GM23338 (cell line): Measurements from ENCODE around the gene COL26A1.

ENCODE experiments used
- CREB1 ChIP-seq: fragments of 250-450 bp; sonication (Bioruptor Pico); IDR thresholded peaks from 2 replicates; pipeline ENCODE4 v1.5.0; 2020; ENCODE audit warnings: low read depth, mild to moderate bottlenecking, moderate library complexity
- CTCF ChIP-seq, 2 experiments: fragments of 200-600 bp in 1 of 2; sonication (generic) in 1 of 2; conservative IDR thresholded peaks; 2 replicates each; pipeline versions ENCODE4 v1.5.1 to v1.6.1; 2016 to 2017; ENCODE audit warnings: antibody characterized with exemption in 2 of 2, low read depth in 2 of 2, mild to moderate bottlenecking in 2 of 2, moderate library complexity in 1 of 2
- ETS1 ChIP-seq: IDR thresholded peaks from 2 replicates; pipeline ENCODE4 v1.6.1; 2016; ENCODE audit warnings: antibody characterized with exemption
- EZH2 ChIP-seq: fragments of 200-600 bp; sonication (generic); IDR thresholded peaks from one replicate; pipeline ENCODE4 v1.8.0; 2017; ENCODE audit warnings: antibody characterized with exemption, mild to moderate bottlenecking, low read depth; ENCODE audit not compliant: unreplicated experiment
- EZH2phosphoT487 ChIP-seq: fragments of 200-600 bp; sonication (generic); IDR thresholded peaks from one replicate; pipeline ENCODE4 v1.8.1; 2018; ENCODE audit warnings: antibody characterized with exemption; ENCODE audit not compliant: unreplicated experiment
- JUNB ChIP-seq: IDR thresholded peaks from one replicate; pipeline ENCODE4 v1.6.1; 2016; ENCODE audit warnings: antibody characterized with exemption; ENCODE audit not compliant: unreplicated experiment
- NANOG ChIP-seq: IDR thresholded peaks from 2 replicates; pipeline ENCODE4 v1.6.1; 2016; ENCODE audit warnings: antibody characterized with exemption, borderline replicate concordance
- POLR2AphosphoS5 ChIP-seq: IDR thresholded peaks from 2 replicates; pipeline ENCODE4 v1.6.1; 2016; ENCODE audit warnings: antibody characterized with exemption, low read depth
- REST ChIP-seq: IDR thresholded peaks from one replicate; pipeline ENCODE4 v1.6.1; 2018; ENCODE audit warnings: antibody characterized with exemption; ENCODE audit not compliant: unreplicated experiment
- STAT1 ChIP-seq: IDR thresholded peaks from one replicate; pipeline ENCODE4 v1.6.1; 2016; ENCODE audit warnings: antibody characterized with exemption; ENCODE audit not compliant: unreplicated experiment
- ZNF114 ChIP-seq: fragments of 250-450 bp; sonication (Bioruptor Pico); IDR thresholded peaks from 2 replicates; pipeline ENCODE4 v1.5.0; 2020; ENCODE audit warnings: mild to moderate bottlenecking, moderate library complexity
- ZNF331 ChIP-seq: fragments of 250-450 bp; sonication (Bioruptor Pico); IDR thresholded peaks from 2 replicates; pipeline ENCODE4 v1.5.0; 2020; ENCODE audit warnings: low read depth, mild to moderate bottlenecking, moderate library complexity

- TF ChIP-seq CTCF (conservative IDR thresholded peaks at IDR 0.05; ENCODE audit: low read depth in 2 of 2): no peak
- no peak for TF ChIP-seq EZH2
- no peak for TF ChIP-seq CREB1
- TF ChIP-seq STAT1: no peak
- no peak for TF ChIP-seq POLR2AphosphoS5
- no peak for TF ChIP-seq JUNB
- no peak for TF ChIP-seq REST
- TF ChIP-seq ZNF114: no peak
- no peak for TF ChIP-seq ETS1
- TF ChIP-seq EZH2phosphoT487: no peak
- TF ChIP-seq NANOG: no peak
- TF ChIP-seq ZNF331 (CRISPR knock-in tag): no peak
These were observed 214.3 kb downstream of the COL26A1 start for GRCh38 chr7:101576998-101577397.
